BJ (cell line): Measurements from ENCODE around the gene PVR. TPM values are rescaled to one million over a fixed set of nuclear protein-coding genes. Genes with fewer than 3 reads are reported as not detected.

ENCODE experiments used
- CTCF ChIA-PET: fragments of 350-600 bp; formaldehyde crosslinking; extraction: SDS; loops from one replicate; lab custom pipeline; 2021; ENCODE audit warnings: antibody characterized with exemption, inconsistent platforms; lab: Yijun Ruan, JAX
- POLR2A ChIA-PET: fragments of 300-600 bp; sonication (Branson Sonifier 250); formaldehyde crosslinking; extraction: SDS; loops from one replicate; lab custom pipeline; 2021; ENCODE audit warnings: antibody characterized with exemption; lab: Charles Lee
- DNase-seq: peaks from one replicate; pipeline ENCODE4 v3.0.0-alpha.2; 2011; ENCODE audit warnings: low read depth
- H3K27me3 ChIP-seq: 2 replicates; pipeline ENCODE4 v1.6.0; 2011; ENCODE audit warnings: low read length; ENCODE audit not compliant: control insufficient read depth, insufficient read depth
- H3K36me3 ChIP-seq: 2 replicates; pipeline ENCODE4 v1.5.1; 2011; ENCODE audit warnings: low read length; ENCODE audit not compliant: control insufficient read depth, insufficient read depth
- H3K4me3 ChIP-seq: 2 replicates; pipeline ENCODE4 v1.5.1; 2011; ENCODE audit warnings: low read depth, mild to moderate bottlenecking, control low read depth, low read length
- CTCF ChIP-seq: IDR thresholded peaks from 2 replicates; pipeline ENCODE4 v1.5.1; 2011; ENCODE audit warnings: low read depth, mild to moderate bottlenecking, control low read depth, inconsistent platforms, low read length, moderate library complexity; ENCODE audit not compliant: insufficient read depth
- polyA plus RNA-seq: library from polyadenylated mRNA; depleted of rRNA; stranded (reverse); fragments of >200 nt; gene quantifications from 2 replicates; pipeline ENCODE4 v1.2.3, GENCODE V29; 2011

Gene PVR
- polyA plus RNA-seq, 1 experiment, result 129 TPM

- Histone ChIP-seq H3K27me3 (no peaks in the 10 kb centered on the region), H3K4me3 (no peak overlapping the region), H3K36me3 (peaks cover 32% of the 10 kb centered on the region)
- ChIA-PET POLR2A (no interaction called here), CTCF (interaction anchor here (0.7 to 2.7 kb wide), 12 partner anchors 8 to 289 kb away, joined by 3 to 23 read pairs (median 3); partner anchors contain the start of gene CEACAM19)
- no peak for TF ChIP-seq CTCF
- no peak for DNase-seq
Measured at GRCh38 chr19:44662691-44663385, 19.1 kb downstream of the PVR start.

- H3K4me3 ChIP-seq, result no peak overlapping the region
- peaks cover 25% of the 10 kb centered on the region for H3K36me3 ChIP-seq
- no peak for TF ChIP-seq CTCF
- no peak for DNase-seq
- H3K27me3 ChIP-seq, result no peaks in the 10 kb centered on the region
- ChIA-PET CTCF (interaction anchor here (0.5 to 2.7 kb wide), 7 partner anchors 10 to 164 kb away, joined by 3 to 23 read pairs (median 3); no protein-coding TSS in a partner anchor), POLR2A (interaction anchor here (0.5 to 0.6 kb wide), 2 partner anchors 9 to 99 kb away, joined by 3 to 4 read pairs; no protein-coding TSS in a partner anchor)
Measured at GRCh38 chr19:44663996-44664395, 20.3 kb downstream of the PVR start.

- ChIA-PET CTCF (interaction anchor here (0.6 kb wide), 1 partner anchor 17 kb away, joined by 3 read pairs; no protein-coding TSS in a partner anchor), POLR2A (no interaction called here)
- DNase-seq, result no peak
- TF ChIP-seq CTCF, result no peak
- Histone ChIP-seq H3K36me3 (peaks cover 19% of the 10 kb centered on the region), H3K4me3 (no peak overlapping the region), H3K27me3 (no peaks in the 10 kb centered on the region)
Measured at GRCh38 chr19:44664976-44665375, 21.3 kb downstream of the PVR start.

- Histone ChIP-seq H3K36me3 (peaks cover 6% of the 10 kb centered on the region), H3K27me3 (no peaks in the 10 kb centered on the region), H3K4me3 (no peak overlapping the region)
- CTCF ChIA-PET, result interaction anchor here (0.6 kb wide), 1 partner anchor 26 kb away, joined by 3 read pairs; no protein-coding TSS in a partner anchor
- DNase-seq, result no peak
- TF ChIP-seq CTCF, result no peak
- POLR2A ChIA-PET, result no interaction called here
Measured at GRCh38 chr19:44666852-44667556, 23.3 kb downstream of the PVR start.
